Omental fat pad (tissue), 4 donors: ENCODE measurements around the gene RFC4. TPM values are rescaled to one million over a fixed set of nuclear protein-coding genes. Genes with fewer than 3 reads are reported as not detected.

Experiments used
- ATAC-seq: fragments of 150-250 bp; one replicate; pipeline ENCODE4 v1.9.1; 2016; ENCODE audit warnings: mild to moderate bottlenecking, moderate library complexity; ENCODE audit not compliant: low FRiP score
- DNase-seq: peaks from one replicate; pipeline ENCODE4 v3.0.0-alpha.2; 2019; ENCODE audit warnings: low spot score
- total RNA-seq, 4 donors: library from RNA; depleted of rRNA; stranded (reverse); fragments of >200 nt; gene quantifications; one replicate each; pipeline ENCODE4 v1.1.0, GENCODE V29; 2016
- TF ChIP-seq, protein P1 (sequence below), 3 donors: fragments of 450-650 bp; IDR thresholded peaks; one replicate each; pipeline ENCODE4 v1.5.1; 2016 to 2017; ENCODE audit warnings: antibody characterized with exemption in 3 of 3, mild to moderate bottlenecking in 3 of 3, moderate library complexity in 2 of 3

Gene RFC4
- total RNA-seq, 4 donors from 2014 or later, result 6.1 to 10.7 (median 9.4) TPM

- TF ChIP-seq, protein P1, sequence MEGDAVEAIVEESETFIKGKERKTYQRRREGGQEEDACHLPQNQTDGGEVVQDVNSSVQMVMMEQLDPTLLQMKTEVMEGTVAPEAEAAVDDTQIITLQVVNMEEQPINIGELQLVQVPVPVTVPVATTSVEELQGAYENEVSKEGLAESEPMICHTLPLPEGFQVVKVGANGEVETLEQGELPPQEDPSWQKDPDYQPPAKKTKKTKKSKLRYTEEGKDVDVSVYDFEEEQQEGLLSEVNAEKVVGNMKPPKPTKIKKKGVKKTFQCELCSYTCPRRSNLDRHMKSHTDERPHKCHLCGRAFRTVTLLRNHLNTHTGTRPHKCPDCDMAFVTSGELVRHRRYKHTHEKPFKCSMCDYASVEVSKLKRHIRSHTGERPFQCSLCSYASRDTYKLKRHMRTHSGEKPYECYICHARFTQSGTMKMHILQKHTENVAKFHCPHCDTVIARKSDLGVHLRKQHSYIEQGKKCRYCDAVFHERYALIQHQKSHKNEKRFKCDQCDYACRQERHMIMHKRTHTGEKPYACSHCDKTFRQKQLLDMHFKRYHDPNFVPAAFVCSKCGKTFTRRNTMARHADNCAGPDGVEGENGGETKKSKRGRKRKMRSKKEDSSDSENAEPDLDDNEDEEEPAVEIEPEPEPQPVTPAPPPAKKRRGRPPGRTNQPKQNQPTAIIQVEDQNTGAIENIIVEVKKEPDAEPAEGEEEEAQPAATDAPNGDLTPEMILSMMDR (IDR thresholded peaks at IDR 0.05), result no peak
- peak; percentile 51 for ATAC-seq
- DNase-seq, result no peak
These were observed 33.4 kb downstream of the RFC4 start for GRCh38 chr3:186772701-186773417.

GRCh38 chr3:186772281-186772694 lies 34.0 kb downstream of the RFC4 start:
- no peak for ATAC-seq

DNA sequence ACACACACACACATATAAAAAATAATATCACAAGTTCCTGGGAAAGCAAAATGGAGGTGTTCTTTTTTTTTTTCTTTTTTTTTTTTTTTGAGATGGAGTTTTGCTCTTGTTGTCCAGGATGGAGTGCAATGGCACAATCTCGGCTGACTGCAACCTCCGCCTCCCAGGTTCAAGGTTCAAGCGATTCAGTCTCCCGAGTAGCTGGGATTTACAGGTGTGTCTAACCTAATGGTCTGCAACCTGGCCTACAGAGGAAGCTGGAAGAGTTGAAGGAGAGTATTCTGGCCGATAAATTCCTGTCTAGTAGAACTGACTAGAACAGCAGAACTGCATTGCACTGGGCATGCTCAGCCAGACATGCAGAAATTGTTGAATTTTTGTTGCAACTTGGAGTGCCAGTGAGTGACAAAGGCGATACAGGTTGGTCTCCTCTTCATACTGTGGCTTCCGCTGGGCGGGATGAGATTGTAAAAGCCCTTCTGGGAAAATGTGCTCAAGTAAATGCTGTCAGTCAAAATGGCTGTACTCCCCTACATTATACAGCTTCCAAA lies 45.3 kb downstream of the RFC4 start:
- TF ChIP-seq, protein P1 (IDR thresholded peaks at IDR 0.05), result no peak
- no peak for DNase-seq
- ATAC-seq, result no peak

More at GRCh38 chr3:186772281-186772694, 34.0 kb downstream of the RFC4 start:
- no peak for DNase-seq
- TF ChIP-seq, protein P1 (IDR thresholded peaks at IDR 0.05), result no peak

- ATAC-seq, result no peak
- TF ChIP-seq, protein P1 (IDR thresholded peaks at IDR 0.05), result no peak
- DNase-seq, result no peak
These were observed 46.0 kb downstream of the RFC4 start for GRCh38 chr3:186760141-186760833.

DNA sequence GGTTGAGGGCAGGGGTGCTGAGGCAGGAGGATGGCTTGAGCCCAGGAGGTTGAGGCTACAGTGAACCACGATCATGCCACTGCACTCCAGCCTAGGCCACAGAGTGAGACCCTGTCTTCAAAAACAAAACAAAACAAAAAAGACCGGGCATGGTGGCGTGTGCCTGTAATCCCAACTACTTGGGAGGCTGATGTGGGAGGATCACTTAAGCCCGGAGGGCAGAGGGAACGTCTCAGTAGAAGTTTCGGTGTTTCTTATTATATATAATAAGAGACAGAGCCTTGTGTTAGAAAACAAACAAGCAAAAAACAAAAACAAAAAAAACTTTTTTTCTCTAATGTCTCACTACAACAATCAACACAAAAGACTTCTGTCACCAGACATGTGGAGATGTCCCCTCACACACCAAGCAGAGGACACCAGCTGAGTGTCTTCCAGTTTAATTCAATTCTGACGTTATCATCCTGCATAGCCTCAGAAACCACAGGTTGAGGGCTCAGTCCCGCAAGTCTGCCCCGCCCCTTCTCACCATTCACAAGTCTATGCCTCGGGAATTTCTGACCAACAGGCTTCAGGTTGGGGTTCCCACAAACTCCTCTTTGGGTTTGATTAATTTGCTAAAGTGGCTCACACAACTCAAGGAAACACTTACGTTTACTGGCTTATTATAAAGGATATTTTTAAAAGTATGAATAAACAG lies 46.9 kb downstream of the RFC4 start:
- DNase-seq (no peak), ATAC-seq (no peak)
- TF ChIP-seq, protein P1 (IDR thresholded peaks at IDR 0.05), result no peak

DNA sequence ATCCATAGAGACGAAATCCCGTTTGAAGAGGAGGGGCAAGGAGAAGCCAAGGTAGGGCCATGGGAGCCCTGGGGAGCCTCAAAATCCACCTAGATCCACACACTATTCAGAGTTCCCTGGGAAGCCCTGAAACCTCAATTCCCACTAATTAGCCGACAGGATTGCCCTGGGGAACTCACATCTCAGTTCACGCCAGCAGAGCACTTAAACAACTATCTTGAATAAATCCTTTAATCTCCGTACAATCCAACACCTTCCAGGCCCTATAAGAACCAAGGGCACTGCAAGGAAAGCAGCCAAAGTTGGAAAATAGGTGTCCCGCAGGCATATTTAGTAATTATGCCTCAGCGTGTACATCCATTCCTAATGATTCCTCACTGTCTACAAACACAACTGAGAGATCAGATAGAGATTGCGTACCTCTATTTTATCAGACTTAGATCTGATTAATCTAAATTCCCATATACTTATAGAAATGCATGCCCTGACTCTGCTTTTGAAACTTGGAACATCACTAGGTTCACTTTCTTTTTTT lies 48.5 kb downstream of the RFC4 start:
- no peak for ATAC-seq
- no peak for DNase-seq
- TF ChIP-seq, protein P1 (IDR thresholded peaks at IDR 0.05), result no peak
